NCI-H1694 treated with DMSO at 0.1 percent for 48 hours (cell line): ENCODE data around the gene SLC35D1.
"Not testable (repeated sequence)": the region's sequence is repeated elsewhere in the genome, so short reads cannot be mapped to it uniquely, and the experiment has no call there.

Experiments
- DNase-seq: peaks from one replicate; lab custom pipeline; 2025; lab: John Stamatoyannopoulos, UW

Gene SLC35D1

GRCh38 chr1:66985835-66986234 is 68.1 kb downstream of the SLC35D1 start:
- no peak for DNase-seq

- no peak for DNase-seq
Measured at GRCh38 chr1:66984491-66984890, 69.5 kb downstream of the SLC35D1 start.

DNA sequence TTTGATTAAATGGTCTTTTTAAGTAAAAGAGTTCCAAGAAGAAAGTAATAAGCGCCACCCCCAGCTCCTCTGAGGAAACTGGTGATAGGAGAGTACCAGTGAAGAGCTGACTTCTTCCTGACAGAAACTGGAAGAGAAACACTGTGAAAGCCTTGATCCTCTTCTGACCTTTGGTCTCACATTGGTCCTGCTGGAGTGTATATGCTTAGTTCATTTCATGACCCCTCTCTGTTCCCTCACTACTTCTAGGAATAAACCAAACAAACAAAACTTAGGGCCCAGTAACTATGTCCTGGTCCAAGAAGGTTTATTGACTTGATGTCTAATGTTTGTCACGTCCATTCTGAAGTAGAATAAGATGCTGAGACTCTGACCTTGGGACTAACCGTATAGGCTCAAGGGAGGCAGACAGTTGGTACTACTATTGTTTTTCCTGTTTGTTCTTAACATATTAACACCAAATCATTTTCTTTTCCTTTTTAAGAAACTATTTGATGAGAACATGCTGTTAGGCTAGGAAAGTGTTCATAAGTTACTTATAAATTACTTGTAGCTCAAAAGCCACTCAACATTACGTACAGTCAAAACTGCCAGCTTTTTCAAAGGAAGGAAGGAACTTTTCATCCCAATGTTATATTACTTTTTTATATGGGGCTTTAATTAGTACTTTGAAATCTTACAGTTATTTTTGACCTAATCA is 71.2 kb downstream of the SLC35D1 start:
- no peak for DNase-seq

GRCh38 chr1:66981679-66982078 is 72.3 kb downstream of the SLC35D1 start:
- no peak for DNase-seq

- peak; percentile 7 for DNase-seq
Measured at GRCh38 chr1:66980745-66981367, 73.1 kb downstream of the SLC35D1 start.

DNA sequence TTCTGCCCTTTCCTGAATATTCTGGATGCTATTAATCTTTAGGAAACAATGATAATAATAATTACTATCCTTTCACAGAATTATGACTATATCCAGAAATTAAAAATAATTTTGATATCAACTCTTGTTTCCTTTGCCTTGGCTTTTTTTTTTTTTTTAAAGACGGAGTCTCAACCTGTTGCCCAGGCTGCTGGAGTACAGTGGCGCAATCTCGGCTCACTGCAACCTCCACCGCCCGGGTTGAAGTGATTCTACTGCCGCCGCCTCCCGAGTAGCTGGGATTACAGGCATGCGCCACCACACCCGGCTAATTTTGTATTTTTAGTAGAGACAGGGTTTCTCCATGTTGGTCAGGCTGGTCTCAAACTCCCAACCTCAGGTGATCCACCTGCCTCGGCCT is 74.3 kb downstream of the SLC35D1 start:
- DNase-seq = not testable (repeated sequence)

DNA sequence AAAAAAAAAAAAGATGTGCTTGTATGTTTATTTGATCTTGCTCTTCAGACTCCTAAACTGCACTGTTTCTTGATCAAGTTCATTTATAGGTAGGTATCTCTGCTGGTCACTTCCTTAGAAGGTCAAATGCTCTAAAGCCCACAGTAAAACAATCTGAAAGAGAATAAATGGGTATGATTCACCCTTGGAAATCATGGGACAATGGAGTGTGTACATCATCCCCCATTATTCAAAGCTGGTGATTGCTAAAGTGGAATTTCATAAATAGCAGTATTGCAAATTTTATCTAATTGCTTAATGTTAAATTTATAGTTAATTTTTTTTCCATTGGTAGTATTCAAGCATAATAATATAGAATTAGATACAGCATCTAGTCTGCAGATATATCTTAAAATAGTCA is 75.7 kb downstream of the SLC35D1 start:
- no peak for DNase-seq

- DNase-seq = no peak
Measured at GRCh38 chr1:66968574-66968973, 85.4 kb downstream of the SLC35D1 start.

GRCh38 chr1:66966188-66966873 is 87.6 kb downstream of the SLC35D1 start:
- not testable (repeated sequence) for DNase-seq

GRCh38 chr1:66957938-66958337 is 96.0 kb downstream of the SLC35D1 start:
- DNase-seq = no peak

- no peak for DNase-seq
Measured at GRCh38 chr1:66954208-66954607, 99.7 kb downstream of the SLC35D1 start.

- DNase-seq = no peak
Measured at GRCh38 chr1:66951513-66951912, 102.4 kb downstream of the SLC35D1 start.
